Measurements from ENCODE around the gene WDR5. TPM values are rescaled to one million over a fixed set of nuclear protein-coding genes. Genes with fewer than 3 reads are reported as not detected.

WDR5 gene
- polyA plus RNA-seq, 1 of the 3 experiments (the other 2 are of a cell fraction), result 36.6 TPM

GRCh38 chr9:134146774-134147493 lies 11.1 kb downstream of the WDR5 start:
- Histone ChIP-seq H3K9ac (no peak overlapping the region), H3K36me3 (replicated peaks in 1 of 2; ENCODE audit: control insufficient read depth in 1 of 2, insufficient read depth in 2 of 2, low read length in 1 of 2) (peaks cover 25 to 73% of the 10 kb centered on the region in 2 experiments), H3F3A (replicated peaks; ENCODE audit: insufficient read depth) (peaks cover 6% of the 10 kb centered on the region), H2AFZ (ENCODE audit: low read depth) (no peak overlapping the region), H3K4me2 (no peak overlapping the region), H3K4me3 (ENCODE audit: low read depth in 2 of 2, low read length in 1 of 2) (no peak overlapping the region), H3K79me2 (ENCODE audit: insufficient read depth) (peaks cover 5% of the 10 kb centered on the region; the same call in 1 of the 2 replicates), H3K27ac (ENCODE audit: low read depth in 2 of 2, low read length in 1 of 2) (no peak overlapping the region), H3K4me1 (ENCODE audit: control insufficient read depth in 1 of 2, insufficient read depth in 2 of 2, low read depth in 1 of 2, low read length in 1 of 2) (peaks cover 0 to 5% of the 10 kb centered on the region in 2 experiments; a peak in 1 of 4 replicates), H3K9me2 (no peaks in the 10 kb centered on the region), H4K20me1 (ENCODE audit: insufficient read depth) (peaks cover 4% of the 10 kb centered on the region; the same call in 1 of the 2 replicates), H3K9me3 (no peaks in the 10 kb centered on the region), H3K27me3 (ENCODE audit: insufficient read depth) (no peaks in the 10 kb centered on the region)
- 92% methylated on average over 8 of the region's 8 CpGs for WGBS (ENCODE audit: low lambda C conversion rate)
- DNase-seq, result no peak
- POLR2A ChIA-PET, result interaction anchor here (1.4 kb wide), 1 partner anchor 11 kb away, joined by 3 read pairs; the partner anchor contains the start of gene WDR5
- CTCF ChIA-PET, result interaction anchor here (1.0 to 1.5 kb wide), 2 partner anchors 8 to 18 kb away, joined by 3 read pairs; no protein-coding TSS in a partner anchor
- TF ChIP-seq REST (IDR thresholded peaks at IDR 0.05; ENCODE audit: low read depth, low read length), result no peak
- TF ChIP-seq ELF1 (IDR thresholded peaks at IDR 0.05), result no peak
- TF ChIP-seq TEAD4 (IDR thresholded peaks at IDR 0.05; ENCODE audit: borderline replicate concordance, insufficient read depth), result no peak
- TF ChIP-seq GABPA (IDR thresholded peaks at IDR 0.05; ENCODE audit: low read depth), result no peak
- no peak for TF ChIP-seq GATA2 (CRISPR knock-in tag; IDR thresholded peaks at IDR 0.05)
- TF ChIP-seq, protein P1, sequence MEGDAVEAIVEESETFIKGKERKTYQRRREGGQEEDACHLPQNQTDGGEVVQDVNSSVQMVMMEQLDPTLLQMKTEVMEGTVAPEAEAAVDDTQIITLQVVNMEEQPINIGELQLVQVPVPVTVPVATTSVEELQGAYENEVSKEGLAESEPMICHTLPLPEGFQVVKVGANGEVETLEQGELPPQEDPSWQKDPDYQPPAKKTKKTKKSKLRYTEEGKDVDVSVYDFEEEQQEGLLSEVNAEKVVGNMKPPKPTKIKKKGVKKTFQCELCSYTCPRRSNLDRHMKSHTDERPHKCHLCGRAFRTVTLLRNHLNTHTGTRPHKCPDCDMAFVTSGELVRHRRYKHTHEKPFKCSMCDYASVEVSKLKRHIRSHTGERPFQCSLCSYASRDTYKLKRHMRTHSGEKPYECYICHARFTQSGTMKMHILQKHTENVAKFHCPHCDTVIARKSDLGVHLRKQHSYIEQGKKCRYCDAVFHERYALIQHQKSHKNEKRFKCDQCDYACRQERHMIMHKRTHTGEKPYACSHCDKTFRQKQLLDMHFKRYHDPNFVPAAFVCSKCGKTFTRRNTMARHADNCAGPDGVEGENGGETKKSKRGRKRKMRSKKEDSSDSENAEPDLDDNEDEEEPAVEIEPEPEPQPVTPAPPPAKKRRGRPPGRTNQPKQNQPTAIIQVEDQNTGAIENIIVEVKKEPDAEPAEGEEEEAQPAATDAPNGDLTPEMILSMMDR (IDR thresholded peaks at IDR 0.05), result no peak
- no peak for TF ChIP-seq FOXM1 (IDR thresholded peaks at IDR 0.05; ENCODE audit: low read depth)
- TF ChIP-seq, protein P2, sequence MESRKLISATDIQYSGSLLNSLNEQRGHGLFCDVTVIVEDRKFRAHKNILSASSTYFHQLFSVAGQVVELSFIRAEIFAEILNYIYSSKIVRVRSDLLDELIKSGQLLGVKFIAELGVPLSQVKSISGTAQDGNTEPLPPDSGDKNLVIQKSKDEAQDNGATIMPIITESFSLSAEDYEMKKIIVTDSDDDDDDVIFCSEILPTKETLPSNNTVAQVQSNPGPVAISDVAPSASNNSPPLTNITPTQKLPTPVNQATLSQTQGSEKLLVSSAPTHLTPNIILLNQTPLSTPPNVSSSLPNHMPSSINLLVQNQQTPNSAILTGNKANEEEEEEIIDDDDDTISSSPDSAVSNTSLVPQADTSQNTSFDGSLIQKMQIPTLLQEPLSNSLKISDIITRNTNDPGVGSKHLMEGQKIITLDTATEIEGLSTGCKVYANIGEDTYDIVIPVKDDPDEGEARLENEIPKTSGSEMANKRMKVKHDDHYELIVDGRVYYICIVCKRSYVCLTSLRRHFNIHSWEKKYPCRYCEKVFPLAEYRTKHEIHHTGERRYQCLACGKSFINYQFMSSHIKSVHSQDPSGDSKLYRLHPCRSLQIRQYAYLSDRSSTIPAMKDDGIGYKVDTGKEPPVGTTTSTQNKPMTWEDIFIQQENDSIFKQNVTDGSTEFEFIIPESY (IDR thresholded peaks at IDR 0.05; ENCODE audit: borderline replicate concordance, low read depth), result no peak
- no peak for TF ChIP-seq RFX5 (IDR thresholded peaks at IDR 0.05; ENCODE audit: low read length)
